OCI-M1 (cell line): ENCODE measurements around the gene DCP2.
"Not testable (repeated sequence)": the region's sequence is repeated elsewhere in the genome, so short reads cannot be mapped to it uniquely, and the experiment has no call there.

Source experiments
- DNase-seq: peaks from one replicate; lab custom pipeline; 2025; lab: John Stamatoyannopoulos, UW

DCP2 gene

GRCh38 chr5:112976432-112977309 lies at the start of gene DCP2:
Gene DCP2, plus strand, starts transcription at chr5:112976798. Its CDS starts 136 bp downstream, at chr5:112976934.
- DNase-seq: peak; percentile 99

DNA sequence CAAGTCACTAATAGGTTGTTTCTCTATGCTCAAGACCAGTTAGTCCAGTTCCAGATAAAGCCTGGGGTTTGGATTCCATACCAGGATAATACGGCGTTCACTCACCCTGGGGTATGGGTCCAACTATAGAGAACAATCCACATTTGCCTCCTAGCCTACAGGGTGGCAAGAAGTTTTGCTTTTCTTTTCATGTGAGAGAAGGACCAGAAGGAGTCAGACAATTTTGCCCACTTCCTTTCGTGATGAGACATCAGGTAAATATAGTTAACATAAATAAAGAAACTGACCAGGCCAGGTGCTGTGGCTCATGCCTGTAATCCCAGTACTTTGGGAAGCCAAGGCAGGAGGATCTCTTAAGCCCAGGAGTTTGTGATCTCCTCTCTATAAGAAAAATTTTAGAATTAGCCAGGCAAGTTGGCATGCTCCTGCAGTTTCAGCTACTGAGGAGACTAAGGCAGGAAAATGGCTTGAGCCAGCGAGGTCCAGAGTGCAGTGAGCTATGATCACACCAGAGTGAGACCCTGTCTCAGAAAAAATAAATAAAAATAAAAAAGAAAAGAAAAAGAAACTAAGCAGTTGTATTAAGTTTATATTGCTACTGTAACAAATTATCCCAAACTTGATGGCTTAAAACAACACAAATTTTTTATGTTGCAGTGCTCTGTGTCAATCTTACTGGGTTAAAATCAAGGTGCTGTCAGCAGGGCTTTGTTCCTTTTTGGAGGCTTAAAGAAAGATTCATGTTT lies 47.1 kb upstream of the DCP2 start:
- no peak for DNase-seq

DNA sequence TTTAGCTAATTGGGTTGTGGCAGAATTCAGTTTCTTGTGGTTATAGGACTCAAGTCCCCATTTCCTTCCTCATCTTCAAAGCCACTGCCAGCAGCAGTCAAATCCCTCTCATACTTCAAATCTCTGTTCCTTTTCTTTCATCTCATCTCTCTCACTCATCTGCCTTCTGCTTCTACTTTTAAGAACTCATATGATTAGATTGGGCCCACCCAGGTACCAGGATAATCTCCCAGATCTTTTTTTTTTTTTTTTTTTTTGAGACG lies 46.6 kb upstream of the DCP2 start:
- peak; percentile 17 for DNase-seq

DNA sequence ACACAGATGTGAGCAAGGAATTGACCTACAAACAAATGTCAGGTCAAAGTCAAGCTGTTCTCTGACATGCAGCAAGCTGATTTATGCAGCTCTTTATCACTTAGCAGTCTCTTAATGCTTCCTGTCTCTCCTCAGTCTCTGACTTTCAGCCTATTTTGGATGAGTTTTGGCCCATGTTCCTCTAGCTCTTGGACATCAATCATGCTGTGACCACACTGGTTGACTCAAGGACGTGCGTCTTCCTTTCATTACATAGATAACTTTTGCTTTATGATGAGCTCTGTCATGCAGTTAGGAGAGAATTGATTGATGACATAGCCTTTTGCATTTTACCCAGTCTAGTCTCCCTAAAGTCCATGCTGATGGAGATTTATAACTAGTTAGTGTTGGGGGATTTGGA lies 45.1 kb upstream of the DCP2 start:
- DNase-seq: peak; percentile 15

DNA sequence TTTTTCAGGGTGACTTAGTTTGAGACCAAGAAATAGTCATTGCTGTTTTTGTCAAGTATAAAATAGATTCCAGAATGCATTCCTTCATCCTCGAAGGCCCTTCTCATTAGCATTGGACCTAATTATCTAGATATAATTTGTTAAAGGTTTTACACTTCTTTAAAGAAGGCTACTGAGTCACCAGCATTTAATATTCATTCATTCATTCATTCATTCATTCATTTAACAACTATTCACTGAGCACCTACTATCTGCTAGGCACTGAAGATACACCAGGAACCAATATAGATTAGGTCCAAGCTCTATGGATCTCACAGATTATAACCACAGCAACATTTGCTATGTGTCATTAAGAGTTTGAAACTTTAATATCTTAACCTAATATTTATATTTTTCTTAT lies 43.5 kb upstream of the DCP2 start:
- no peak for DNase-seq

DNA sequence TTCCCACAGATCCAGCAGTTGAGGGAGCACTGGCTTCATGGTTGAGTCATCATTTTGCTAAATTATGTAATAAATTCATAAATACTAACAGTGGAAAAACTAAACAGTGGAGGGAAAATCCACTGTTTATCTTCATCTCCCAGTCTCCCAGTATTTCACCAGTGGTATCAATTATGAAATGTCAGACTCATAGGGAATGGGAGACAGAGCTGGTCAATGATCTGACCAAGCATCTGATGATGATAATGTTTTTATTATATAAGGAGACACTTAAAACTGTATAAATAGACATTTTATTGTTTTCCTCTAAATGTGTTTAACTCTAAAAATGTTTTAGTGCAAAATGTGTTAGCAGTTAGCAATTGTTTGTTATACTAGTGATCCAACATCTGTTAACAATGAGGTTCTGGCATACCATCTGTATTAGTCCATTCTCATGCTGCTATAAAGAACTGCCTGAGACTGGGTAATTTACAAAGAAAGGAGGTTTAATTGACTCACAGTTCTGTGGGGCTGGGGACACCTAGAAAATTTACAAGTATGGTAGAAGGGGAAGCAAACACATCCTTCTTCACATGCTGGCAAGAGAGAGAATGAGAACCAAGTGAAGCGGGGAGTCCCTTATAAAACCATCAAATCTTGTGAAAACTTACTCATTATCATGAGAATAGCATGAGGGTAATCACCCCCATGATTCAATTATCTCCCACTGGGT lies 42.8 kb upstream of the DCP2 start:
- DNase-seq: no peak

GRCh38 chr5:112934366-112934663 lies 42.3 kb upstream of the DCP2 start:
- DNase-seq: no peak

- no peak for DNase-seq
Measured at GRCh38 chr5:112935675-112936074, 40.9 kb upstream of the DCP2 start.

DNA sequence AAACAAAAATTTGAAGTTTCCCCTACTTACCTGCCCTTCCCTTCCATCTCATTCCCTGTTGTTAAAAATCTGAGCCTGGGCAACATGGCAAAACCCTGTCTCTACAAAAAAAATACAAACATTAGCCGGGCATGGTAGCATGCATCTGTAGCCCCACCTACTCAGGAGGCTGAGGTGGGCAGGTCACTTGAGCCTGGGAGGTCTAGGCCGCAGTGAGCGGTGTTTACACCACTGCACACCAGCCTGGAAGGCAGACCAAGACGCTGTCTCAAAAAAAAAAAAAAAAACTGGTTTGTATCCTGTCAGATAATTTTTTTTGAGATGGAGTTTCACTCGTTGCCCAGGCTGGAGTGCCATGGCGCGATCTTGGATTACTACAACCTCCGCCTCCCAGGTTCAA lies 38.3 kb upstream of the DCP2 start:
- DNase-seq: no peak

DNA sequence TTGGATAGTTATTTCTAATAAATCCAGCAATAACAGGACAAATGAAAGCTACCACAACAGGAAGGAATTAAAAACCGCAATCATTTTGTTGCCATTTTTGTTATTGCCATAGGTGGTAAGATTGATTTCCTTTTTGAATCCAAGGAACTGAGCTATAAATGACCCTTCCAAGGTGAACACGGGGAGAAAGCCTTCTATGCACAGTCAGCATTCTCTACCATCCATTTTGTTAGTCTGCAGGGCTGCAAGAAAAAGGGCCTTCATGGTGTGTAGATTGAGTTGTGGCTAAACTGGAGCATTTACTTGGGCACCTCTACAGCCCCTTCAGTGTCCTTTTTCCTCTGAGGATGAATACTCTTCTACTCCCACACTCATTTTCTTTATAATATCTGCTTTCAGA lies 35.9 kb upstream of the DCP2 start:
- no peak for DNase-seq

DNA sequence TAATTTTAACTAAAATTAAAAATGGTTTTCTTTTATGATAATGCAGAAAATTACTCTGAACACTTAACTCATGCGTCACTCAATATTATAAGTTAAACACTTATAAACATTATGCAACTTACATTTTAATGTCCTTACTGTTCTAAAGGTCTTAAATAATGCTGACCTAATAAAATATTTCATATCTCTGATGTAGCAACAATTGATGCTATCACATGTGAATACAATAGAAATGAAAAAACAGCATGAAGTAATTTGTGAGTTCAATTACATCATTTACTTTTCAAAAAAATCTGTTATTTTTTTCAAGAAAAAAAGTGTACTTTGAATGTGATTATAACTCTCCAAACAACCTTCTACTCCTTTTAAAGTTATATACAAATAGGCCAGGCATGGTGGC lies 28.1 kb upstream of the DCP2 start:
- no peak for DNase-seq

DNA sequence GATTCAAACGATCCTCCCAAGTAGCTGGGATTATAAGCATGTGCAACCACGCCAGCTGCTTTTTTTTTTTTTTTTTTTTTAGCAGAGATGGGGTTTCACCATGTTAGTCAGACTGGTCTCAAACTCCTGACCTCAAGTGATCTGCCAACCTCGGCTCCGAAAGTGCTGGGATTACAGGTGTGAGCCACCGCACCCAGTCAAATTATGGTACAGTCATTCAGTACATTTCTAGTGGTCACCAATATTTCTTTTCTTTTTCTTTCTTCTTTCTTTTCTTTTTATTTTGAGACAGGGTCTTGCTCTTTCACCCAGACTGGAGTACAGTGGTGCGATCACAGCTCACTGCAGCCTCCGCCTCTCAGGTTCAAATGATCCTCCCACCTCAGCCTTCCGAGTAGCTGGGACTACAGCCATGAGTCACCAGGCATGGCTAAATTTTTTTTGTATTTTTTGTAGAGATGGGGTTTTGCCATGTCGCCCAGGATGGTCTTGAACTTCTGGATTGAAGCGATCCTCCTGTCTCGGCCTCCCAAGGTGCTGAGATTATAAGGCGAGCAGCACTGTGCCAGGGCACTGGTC lies 25.4 kb upstream of the DCP2 start:
- no peak for DNase-seq

- no peak for DNase-seq
Measured at GRCh38 chr5:112956606-112957005, 20.0 kb upstream of the DCP2 start.

GRCh38 chr5:112957036-112957808 lies 19.4 kb upstream of the DCP2 start:
- no peak for DNase-seq

DNA sequence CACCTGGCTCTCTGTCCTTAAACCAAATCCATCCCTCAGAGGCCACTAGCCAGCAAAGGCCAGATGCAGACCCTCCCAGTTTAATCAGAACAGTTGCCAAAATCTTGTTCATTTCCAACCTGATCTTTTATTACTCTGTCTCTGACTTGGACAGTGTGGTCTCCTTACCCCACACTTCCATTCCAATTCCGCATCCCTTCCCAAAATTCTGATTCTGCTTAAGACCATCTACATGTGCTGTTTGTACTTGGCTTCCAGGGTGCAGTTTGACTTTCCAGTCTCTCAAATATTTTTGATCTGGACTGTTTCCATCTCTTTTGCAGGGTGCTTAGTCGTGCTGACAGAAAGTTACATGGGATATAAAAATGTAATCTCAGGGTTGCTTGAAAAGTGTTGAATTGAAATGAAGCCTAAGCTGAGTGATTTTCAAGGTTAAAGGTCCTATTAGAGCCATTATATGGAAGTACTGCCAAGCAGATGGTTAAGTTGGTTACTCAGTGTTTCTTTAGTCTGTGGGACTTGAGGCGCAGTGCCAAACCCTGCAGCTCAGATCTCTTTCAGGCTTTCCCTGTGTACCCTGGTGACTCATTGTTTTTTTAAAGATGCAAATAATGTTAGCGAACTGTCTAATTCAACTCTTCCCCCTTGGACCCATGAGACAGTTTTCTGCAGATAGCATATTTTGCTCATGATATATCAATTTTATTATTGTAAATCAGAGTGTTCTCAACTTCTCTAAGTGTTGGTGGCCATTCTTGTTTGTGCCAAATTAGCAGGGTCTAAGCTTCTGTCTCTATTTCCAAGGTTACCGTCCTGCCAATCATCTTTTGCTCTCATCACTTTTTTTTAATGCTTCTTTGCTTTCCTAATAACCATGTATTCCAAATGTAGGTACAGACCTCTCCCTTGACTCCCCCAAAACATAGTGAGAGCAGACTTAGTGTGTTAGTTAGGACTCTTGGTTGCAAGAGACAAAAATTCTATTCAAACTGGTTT lies 18.2 kb upstream of the DCP2 start:
- peak; percentile 45 for DNase-seq

DNA sequence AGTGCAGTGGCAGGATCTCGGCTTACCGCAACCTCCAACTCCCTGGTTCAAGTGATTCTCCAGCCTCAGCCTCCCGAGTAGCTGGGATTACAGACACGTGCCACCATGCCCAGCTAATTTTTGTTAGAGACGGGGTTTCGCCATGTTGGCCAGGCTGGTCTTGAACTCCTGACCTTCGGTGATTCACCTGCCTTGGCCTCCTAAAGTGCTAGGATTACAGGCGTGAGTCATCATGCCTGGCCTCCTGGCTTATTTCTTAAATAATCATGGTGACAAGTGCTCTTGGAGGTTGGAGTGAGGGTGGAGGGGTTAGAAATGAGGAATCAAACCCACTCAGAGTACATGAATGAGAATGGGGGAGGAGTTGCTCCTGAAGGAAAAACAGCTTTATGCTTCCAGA lies 16.7 kb upstream of the DCP2 start:
- not testable (repeated sequence) for DNase-seq

DNA sequence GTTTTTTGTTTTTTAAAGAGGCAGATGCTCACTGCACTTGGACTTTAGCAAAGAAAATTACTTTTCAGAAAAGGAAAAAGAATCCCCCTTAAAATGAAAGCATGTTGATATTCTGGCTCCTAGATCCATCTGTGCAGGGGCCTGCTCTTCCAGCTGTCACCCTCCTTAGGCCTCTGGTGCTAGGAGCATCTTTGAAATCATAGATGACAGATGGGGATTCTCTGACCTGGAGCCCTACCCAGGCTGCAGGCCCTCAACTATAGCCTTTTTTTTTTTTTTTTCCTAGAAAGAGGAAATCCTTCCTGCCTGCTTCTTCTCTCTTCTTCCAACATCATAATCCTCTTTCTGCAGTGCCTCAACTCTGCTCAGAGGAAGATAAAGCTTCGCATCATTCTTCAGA lies 16.3 kb upstream of the DCP2 start:
- no peak for DNase-seq

GRCh38 chr5:112960863-112961504 lies 15.6 kb upstream of the DCP2 start:
- no peak for DNase-seq

- not testable (repeated sequence) for DNase-seq
Measured at GRCh38 chr5:112963374-112963733, 13.2 kb upstream of the DCP2 start.

- no peak for DNase-seq
Measured at GRCh38 chr5:112965733-112966306, 10.8 kb upstream of the DCP2 start.
